ENCODE results near the gene KATNBL1.

GRCh38 chr15:34106423-34106822 is 103.5 kb downstream of the KATNBL1 start:
- TF ChIP-seq POLR2A (IDR thresholded peaks at IDR 0.05) (no peak), CTCF (IDR thresholded peaks at IDR 0.05) (no peak)

Data from lower leg skin (tissue), 3 donors.